AG08396 (cell line): ENCODE results near the gene OXA1L.
"Not testable (repeated sequence)": the region's sequence is repeated elsewhere in the genome, so short reads cannot be mapped to it uniquely, and the experiment has no call there.

Experiments
- DNase-seq: peaks from one replicate; pipeline ENCODE4 v3.0.0; 2012; ENCODE audit warnings: low spot score, mixed read lengths

The OXA1L gene

DNA sequence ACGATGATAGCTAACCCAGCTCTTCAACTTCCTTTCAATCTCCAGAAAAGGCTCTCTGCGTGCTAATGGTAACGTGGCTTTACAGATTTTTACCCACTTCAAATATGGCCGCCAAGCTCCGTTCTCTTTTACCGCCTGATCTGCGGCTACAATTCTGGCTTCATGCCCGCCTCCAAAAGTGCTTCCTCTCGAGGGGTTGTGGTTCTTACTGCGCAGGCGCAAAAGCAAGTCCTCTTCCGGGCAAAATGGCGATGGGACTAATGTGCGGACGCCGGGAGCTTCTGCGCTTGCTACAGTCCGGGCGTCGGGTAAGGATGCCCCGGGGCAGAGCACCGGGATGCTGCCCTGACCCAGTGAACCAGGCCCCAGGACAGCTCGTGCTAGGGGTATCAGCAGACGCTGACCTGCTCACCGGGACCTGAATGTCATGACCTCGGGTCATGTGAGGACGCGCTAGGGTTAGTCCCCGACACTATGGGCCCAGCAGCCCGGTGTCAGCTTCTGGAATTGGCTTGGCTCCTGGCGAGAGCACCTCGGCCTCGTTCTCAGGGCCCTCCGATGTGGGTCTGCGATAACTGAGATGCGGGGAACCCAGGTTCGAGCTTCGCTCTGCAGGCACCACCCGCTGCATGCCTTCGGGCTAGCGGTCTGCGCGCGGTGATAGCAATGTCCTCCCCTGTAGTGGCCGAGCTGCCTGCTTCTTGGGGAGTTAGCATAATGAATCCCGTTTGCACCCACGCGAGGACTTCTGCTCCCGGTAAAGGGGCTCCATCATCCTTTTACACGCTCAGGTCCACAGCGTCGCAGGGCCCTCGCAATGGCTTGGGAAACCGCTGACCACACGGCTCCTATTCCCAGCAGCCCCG, at the start of gene OXA1L:
OXA1L (plus strand) TSS at position 232 of the 866 bp plus-strand sequence; CDS start at position 246, 14 bp downstream.
- peak; percentile 94 for DNase-seq

DNA sequence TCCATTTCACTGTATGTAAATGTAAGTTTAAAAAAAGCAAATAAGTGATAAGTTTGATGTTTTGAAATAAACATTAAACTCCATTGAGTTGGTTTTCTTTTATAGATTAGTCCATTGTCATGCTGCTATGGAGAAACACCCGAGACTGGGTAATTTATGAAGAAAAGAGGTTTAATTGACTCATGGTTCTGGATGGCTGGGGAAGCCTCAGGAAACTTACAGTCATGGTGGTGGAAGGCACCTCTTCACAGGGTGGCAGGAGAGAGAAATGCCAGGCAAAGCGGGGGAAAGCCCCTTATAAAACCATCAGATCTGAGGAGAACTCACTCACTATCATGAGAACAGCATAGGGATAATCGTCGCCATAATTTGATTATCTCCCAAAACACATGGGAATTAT, 48.4 kb upstream of the OXA1L start:
- no peak for DNase-seq

DNA sequence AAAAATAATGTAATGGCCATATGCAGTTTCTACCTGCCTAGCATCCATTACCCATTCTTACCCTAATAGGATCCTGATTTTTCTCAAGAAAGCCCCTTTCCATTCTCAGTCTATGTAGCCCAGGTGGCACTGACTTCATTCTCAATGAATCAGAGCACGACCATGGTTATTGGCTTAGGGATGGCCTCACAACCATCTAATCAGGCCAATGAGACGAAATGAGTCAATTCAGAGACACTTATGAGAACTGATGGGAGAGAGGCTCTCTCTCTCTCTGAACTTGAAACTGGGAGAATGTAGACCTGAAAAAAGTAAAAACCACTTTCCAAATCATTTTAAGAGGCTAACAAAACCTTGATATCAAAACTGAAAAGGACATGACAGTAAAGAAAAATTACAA, 45.3 kb upstream of the OXA1L start:
- no peak for DNase-seq

DNA sequence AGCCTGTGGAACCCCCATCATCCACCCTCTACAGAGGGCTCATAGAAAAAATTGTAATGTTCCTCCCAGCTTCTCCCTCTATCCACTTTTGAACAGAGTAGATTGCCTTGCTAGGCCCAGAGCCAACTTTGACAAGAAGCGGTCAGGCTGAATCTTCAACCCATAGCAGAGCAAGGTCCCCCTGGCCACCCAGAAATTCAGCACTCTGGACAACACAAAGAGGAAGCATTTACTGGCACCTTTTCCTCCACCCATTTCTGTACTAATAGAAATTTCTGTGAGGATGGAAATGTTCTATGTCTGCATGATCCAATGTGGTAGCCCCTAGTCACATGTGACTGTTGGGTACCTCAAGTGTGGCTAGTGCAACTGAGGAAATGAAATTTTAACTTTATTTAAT, 42.7 kb upstream of the OXA1L start:
- no peak for DNase-seq

DNA sequence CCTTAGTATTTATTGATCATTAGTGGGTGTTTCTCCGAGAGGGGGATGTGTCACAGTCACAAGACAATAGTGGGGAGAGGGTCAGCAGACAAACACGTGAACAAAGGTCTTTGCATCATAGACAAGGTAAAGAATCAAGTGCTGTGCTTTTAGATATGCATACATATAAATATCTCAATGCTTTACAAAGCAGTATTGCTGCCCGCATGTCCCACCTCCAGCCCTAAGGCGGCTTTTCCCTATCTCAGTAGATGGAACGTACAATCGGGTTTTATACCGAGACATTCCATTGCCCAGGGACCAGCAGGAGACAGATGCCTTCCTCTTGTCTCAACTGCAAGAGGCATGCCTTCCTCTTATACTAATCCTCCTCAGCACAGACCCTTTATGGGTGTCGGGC, 41.6 kb upstream of the OXA1L start:
- not testable (repeated sequence) for DNase-seq

DNA sequence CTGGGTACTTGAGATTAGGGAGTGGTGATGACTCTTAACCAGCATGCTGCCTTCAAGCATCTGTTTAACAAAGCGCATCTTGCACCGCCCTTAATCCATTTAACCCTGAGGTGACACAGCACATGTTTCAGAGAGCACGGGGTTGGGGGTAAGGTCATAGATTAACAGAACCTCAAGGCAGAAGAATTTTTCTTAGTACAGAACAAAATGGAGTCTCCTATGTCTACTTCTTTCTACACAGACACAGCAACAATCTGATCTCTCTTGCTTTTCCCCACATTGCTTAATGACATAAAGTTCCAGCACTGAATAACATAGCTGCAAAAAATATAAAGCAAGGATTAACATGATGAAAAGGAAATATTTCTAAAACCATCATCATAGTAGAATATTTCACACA, 41.1 kb upstream of the OXA1L start:
- not testable (repeated sequence) for DNase-seq

DNA sequence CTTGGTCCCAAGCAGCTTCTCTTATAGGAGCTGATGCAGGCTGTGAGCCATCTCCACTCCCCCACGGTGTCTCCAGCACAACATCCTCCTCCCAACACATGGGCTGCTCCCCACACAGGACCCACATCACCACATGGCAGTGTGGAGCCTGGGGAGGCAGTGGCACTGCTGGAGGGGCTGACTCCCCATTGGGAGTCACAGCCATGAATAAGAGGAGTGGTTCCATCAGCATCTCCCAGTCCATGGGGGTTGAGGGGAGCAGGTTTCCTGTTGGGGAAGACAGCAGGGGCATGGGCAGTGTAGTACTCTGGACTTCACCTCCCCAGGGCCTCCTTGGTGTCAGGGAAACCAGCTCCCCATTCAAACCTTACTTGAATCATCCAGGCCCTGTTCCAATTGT, 40.5 kb upstream of the OXA1L start:
- DNase-seq = no peak

DNA sequence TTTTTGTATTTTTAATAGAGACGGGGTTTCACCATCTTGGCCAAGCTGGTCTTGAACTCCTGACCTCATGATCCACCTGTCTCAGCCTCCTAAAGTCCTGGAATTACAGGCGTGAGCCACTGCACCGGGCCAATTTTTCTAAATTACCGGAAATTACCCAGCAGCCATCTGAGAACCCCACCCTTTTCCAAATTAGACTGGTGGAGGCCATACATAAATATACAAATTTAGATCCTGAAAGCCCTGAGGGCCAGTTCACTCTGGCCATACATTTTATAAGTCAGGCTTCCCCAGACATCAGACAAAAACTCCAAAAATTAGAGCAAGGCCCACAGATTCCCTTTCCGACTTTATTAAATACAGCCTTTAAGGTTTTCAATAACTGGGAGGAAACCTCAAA, 34.4 kb upstream of the OXA1L start:
- not testable (repeated sequence) for DNase-seq

DNA sequence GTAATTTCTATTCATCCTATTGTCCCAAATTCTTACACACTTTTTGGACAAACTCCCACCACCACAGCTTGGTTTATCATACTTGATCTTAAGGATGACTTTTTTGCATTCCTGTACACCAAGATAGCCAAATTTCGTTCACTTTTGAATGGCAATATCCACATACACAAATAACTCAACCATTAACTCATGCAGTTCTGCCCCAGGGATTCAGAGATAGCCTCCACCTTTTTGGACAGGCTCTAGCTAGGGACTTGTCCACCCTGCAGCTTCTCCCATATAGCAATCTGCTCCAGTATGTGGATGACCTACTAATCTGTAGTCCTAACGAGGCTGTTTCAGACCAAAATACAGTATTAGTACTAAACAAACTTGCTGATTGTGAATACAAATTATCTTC, 32.7 kb upstream of the OXA1L start:
- DNase-seq = no peak

DNA sequence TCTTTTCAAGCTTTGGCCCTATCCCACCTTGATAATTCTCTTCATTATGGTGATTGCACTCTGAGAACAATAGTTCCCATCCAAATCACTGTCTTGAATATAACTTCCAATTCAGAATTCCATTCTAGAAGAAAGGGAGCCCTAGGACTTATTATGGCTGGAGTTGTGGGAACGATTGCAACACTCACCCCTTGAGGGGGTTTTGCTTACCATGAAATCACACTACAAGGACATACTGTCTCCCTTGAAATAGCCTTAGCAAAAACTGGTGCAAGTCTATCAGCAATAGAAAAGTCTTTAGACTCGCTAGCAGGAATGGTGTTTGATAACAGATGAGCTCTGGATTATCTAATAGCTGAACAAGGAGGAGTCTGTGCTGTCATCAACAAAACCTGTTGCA, 31.4 kb upstream of the OXA1L start:
- DNase-seq = no peak

DNA sequence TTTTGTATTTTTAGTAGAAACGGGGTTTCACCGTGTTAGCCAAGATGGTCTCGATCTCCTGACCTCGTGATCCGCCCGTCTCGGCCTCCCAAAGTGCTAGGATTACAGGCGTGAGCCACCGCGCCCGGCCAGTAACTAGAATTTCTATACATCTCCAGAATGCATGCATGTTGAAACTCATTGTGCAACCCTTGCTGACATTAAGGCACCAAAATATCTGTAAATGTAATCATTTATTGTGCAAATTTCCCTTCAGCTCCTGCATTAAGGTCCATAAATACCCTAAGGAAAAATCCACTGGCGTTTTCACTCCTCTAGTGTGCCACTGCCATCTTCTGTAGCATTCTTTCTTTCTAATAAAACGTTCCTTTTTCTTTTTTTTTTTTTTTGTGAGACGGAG, 30.1 kb upstream of the OXA1L start:
- not testable (repeated sequence) for DNase-seq

DNA sequence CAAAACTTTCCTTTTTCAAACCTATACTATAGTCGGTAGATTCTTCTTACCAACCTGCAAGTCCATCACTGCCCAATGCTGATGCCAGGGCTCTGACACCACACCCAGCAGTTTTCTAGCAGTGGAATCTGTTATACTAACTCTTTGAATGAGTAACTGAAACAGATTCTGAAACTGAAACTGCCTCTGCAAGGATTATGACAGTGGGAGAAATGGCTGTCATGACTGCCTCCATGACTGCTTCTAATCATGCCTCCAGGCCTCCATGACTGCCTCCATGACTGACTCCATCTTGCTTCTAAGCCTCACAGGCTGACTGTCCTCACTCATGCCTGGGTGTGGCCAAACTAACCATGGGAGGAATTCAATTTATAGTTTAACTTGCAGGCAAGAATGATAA, 29.4 kb upstream of the OXA1L start:
- DNase-seq = peak; percentile 8

DNA sequence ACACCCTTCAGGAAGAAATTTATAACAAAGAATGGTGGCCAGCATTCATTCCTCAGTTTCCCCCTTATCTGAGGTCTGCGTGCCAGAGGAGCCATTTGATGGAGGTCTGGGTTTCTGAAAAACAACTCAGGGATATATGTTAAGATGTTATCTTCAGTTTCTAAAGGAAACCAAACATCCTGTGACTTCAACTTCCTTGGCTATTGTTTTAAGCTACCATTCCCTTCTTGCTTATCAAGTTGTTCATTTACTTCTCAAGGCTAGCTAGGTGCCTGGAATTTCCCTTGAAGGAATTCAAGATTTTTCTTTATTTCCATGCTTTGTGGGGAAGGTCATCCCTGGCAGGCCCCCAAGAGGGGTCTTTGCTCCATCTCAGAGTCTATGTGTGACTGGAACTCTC, 27.1 kb upstream of the OXA1L start:
- no peak for DNase-seq

DNA sequence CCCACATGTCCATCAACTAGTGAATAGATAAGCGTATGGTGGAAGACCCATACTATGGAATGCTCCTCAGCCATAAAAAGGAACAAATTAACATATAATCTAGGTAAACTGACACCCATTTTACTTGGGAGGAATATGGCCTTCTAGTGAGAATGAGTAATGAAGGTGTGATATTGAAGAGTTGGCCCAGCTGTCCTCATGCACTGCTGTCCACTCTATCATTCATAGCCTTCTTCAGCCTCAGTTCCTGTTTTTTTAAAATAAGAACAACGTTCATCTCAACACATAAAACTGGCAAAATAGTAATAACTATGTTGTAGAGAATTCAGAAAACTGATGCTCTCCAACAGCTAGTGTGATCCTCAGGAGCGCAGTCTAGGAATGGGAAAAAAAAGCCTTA, 26.5 kb upstream of the OXA1L start:
- DNase-seq = no peak

DNA sequence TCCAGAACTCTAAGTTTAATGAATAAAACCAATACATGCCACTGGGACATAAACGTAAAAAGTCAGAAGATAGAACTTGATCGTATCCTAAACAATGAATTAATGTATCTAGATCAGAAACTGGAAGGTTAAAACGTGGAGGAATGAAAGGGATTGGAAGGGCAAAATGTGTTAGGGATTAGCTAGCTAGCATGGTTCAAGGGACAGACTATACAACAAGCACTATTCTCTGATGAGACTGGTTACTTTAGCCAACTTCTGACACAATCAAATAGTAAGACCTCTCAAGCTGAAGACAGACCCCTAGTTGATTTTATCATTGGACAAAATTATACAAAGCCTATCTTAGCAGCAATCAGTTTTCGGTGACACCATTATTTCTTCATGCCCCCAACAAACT, 18.7 kb upstream of the OXA1L start:
- DNase-seq = no peak

DNA sequence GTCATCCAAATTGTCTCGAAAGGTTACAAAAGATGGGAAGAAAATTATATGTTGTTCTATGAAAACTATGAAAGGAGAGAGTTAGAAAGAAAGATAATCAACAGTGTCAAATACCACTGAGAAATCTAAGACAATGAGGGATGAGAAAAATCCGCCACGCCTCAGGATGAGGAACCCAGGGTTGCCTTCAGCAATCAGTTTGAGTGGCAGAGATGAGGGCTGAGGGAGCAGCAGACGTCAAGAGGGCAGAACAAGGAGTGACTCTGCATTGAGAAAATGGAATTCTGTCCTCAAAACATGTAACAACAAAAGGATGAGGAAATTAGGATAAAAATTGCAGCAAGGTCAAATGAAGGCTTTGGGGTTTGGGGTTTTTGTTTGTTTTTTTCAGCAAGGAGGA, 18.3 kb upstream of the OXA1L start:
- DNase-seq = no peak

DNA sequence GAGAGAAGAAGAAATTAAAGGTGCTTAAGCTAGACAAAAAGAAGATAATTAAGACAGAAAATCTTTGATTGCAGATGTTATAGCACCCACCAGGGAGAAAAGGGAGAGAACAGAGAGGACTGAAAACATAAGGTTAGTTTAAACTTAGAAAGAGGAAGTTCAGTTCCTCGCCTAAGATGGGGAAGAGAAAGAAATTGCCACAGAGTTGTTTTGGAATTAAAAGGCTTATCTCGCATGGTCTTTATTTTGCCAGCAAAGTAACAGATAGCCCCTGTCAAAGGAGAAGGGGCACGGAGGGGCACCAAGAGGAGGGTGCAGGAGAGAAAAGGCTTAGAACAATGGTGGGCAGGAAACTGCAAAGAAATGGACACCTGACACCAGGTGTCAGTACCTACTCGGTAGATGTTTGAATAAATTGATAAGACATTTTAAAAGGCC, 17.8 kb upstream of the OXA1L start:
- DNase-seq = no peak

DNA sequence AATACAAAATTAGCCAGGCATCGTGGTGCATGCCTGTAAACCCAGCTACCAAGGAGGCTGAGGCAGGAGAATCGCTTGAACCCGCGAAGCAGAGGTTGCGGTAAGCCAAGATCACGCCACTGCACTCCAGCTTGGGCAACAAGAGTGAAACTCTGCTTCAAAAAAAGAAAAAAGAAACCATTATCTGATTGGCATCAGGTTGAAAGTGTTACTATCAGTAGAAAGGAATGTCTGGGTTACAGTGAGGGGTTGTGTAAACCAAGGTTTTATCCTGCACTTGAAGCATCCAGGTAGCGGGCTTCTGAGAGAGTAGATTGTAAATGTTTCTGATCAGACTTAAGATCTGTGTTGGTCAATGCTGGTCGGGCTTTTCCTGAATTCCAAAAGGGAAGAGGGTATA, 14.1 kb upstream of the OXA1L start:
- DNase-seq = no peak

DNA sequence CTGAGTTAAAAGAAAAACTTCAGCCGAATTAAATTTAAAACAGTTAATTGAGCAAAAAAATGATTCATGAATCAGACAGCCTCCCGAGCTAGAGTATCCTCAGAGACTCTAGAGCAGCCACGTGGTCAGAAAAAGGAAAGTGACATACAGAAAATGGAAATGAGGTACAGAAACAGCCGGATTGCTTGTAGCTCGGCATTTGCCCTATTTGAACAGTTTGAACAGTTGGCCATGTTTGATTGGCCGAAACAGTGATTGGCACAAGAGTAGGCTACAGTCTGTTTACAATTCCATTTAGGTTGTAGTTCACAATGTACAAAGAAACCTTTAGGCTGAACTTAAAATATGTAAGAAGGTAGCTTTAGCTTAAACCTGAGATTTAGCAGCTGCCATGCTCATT, 12.9 kb upstream of the OXA1L start:
- no peak for DNase-seq

DNA sequence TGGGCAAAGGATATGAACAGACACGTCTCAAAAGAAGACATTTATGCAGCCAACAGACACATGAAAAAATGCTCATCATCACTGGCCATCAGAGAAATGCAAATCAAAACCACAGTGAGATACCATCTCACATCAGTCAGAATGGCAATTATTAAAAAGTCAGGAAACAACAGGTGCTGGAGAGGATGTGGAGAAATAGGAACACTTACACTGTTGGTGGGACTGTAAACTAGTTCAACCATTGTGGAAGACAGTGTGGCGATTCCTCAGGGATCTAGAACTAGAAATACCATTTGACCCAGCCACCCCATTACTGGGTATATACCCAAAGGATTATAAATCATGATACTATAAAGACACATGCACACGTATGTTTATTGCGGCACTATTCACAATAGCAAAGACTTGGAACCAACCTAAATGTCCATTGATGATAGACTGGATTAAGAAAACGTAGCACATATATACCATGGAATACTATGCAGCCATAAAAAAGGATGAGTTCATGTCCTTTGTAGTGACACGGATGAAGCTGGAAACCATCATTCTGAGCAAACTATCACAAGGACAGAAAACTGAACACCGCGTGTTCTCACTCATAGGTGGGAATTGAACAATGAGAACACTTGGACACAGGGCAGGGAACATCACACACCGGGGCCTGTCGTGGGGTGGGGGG, 8.4 kb upstream of the OXA1L start:
- not testable (repeated sequence) for DNase-seq

DNA sequence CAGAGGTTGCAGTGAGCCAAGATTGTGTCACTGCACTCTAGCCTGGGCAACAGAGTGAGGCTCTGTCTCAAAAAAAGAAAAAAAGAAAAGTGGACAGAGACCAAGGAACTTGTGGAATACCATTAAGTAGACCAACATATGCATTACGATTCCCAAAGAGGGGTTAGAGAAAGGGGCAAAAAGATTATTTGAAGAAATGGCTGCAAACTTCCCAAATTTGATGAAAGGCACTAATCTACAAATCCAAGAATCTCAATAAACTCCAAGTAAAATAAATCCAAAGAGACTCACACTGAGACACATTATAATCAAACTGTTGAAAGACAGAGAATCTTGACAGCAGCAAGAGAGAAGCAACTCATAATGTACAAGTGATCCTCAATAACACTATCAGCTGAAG, 4.8 kb upstream of the OXA1L start:
- DNase-seq = no peak

DNA sequence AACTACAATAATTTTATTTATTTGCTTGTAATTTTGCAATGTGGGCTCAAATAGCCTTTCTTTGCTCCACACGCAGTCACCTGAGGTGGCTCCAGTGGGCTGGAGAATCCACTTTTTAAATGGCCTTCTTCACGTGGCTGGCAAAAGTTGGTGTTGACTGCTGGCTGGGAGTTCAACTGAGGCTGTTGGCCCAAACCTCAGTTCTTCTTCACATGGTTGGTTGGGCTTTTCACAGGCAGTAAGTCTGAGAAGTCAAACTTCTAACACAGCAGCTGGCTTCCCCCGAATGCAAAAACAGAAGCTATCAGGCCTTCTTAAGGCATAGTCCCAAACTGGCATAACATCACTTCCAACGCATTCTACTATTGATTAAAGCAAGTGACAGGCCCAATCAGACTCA, 2.1 kb upstream of the OXA1L start:
- DNase-seq = no peak

DNA sequence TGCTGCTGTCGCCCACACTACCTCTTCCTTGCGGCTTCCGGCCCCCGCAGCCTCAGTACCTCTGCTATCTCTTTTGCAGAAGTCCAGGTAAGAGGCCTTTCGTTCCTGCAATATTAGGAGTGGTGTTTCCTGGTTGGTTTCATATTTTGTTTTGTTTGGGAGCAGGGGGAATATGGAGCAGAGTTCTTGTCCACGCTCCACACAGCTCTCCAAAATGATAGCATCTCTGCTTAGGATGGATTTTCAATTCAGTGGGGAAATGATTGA, 768 bp downstream of the OXA1L start:
- no peak for DNase-seq

DNA sequence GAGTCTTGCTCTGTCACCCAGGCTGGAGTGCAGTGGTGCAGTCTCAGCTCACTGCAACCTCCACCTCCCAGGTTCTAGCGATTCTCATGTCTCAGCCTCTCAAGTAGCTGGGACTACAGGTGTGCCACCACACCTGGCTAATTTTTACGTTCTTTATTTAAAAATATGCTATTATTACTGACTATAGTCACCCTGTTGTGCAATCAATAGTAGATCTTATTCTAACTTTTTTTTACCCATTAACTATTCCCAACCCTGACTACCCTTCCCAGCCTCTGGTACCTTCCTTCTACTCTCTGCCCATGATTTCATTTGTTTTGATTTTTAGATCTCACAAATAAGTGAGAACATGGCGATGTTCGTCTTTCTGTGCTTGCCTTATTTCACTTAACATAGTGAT, 2.5 kb downstream of the OXA1L start:
- DNase-seq = no peak
